Melanocyte of skin (primary cell): ENCODE data around the gene JADE3. TPM values are rescaled to one million over a fixed set of nuclear protein-coding genes. Genes with fewer than 3 reads are reported as not detected.

ENCODE experiments used
- small RNA-seq, 2 donors: library from RNA; depleted of rRNA; stranded (forward); fragments of <200 nt; gene quantifications; one replicate each; pipeline ENCODE3, GENCODE V24; 2012
- total RNA-seq, 2 donors: library from RNA; depleted of rRNA; stranded (reverse); fragments of >200 nt; gene quantifications; 2 replicates each; pipeline ENCODE4 v1.2.3, GENCODE V29; 2012

The JADE3 gene
- total RNA-seq = 1 to 10 TPM; 3.8 to 4.7 TPM

DNA sequence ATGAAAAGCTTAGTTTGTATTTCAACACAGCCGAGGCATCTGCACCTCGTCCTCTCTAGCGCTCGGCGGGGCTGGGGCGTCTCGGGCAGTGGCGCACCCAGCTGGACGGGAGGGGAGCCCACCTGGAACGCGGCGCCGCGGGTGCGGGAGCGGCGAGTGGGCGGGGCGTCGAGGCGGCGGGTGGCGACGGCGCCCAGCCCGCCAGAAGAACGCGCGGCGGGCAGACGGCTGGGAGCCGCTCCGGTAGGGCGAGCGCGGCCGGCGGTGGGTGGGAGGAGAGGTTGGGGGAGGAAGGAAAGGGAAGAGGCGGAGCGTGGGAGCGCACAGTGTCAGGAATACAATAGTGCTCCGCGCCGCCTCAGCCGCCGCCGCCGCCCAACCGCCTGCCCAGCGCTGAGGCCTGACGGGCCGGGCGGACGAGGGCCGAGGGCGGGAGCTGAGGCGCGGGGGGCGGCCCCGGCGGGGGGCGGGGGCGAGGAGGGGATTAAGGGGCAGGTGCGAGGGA, at the start of gene JADE3:
Gene JADE3 (plus strand): TSS at position 324 of the 505 bp plus-strand sequence. CDS start 72,474 bp downstream, outside the sequence.

DNA sequence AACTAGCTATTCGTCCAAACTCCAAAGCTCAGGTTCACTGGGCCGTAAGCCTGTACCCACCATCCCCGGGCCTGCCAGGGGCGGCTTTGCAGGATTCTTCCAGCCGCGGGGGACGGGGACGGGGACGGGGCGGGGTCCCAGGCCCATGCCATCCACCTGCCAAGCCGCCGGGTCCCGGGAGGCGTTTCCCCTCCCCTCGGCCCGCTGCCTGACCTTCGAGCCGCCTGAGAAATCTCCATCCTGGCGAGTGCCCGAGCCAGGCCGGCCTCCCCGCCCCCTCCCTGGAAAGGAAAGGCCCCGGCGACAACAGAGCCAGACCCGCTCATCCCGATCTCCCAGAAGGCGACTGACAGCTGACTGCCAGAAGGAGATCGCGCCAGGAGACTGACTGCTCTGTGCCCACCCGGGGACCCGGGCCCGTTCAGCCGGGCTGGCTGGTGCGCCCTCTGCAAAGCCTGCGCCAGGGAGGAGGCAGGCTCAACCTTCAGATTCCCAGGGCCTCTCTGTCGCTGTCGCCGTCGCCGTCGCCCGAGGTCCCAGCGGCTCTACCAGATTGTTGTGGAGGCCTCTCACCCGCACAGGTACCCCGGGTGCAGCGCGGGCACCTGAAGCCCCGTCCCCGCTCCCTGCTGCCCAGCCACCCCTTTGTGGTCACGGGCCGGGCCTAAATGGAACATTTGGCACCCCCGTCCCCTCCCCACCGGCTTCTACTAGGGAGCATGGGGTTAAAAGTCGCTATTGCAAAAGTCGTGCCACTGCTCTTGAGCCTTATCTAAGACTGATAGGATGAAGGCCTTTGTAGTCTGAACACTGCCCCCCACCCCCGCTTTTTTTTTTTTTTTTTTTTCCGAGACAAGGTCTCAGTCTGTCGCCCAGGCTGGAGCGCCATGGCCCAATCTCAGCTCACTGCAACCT, 166.2 kb downstream of the JADE3 start, which contains the start of gene RGN:
Gene RGN (plus strand): TSS at position 315 of the 915 bp plus-strand sequence. CDS start 2,702 bp downstream, outside the sequence.

Small RNA genes within 50 kb of the gene (small RNA-seq; reads per million reads assigned to genes)
- 0 to 0.17 reads per million in 2 donors for gene RNU6-1189P

Other genes starting within 250 kb of the JADE3 start
- gene SLC9A7, start 153.3 kb upstream of the JADE3 start, total RNA-seq = under 1 TPM; 0.34 to 1.00 TPM
- gene RP2, start 75.4 kb upstream of the JADE3 start, total RNA-seq = 10 to 100 TPM; 17.9 to 27.3 TPM
- under 1 TPM in 1 of 2 donors, not detected in 1; under 0.01 TPM for gene RGN, start 166.0 kb downstream of the JADE3 start, total RNA-seq
- 10 to 100 TPM; 50.6 to 55.1 TPM for gene NDUFB11, start 232.3 kb downstream of the JADE3 start, total RNA-seq
- 10 to 100 TPM; 42.7 to 54.9 TPM for gene RBM10, start 232.8 kb downstream of the JADE3 start, total RNA-seq